HG02938 (cell line): ENCODE measurements around the gene CRISPLD2.
"Not testable (repeated sequence)": the region's sequence is repeated elsewhere in the genome, so short reads cannot be mapped to it uniquely, and the experiment has no call there.

Source experiments
- ATAC-seq: cut with Tn5 transposase; IDR thresholded peaks from one replicate; pipeline ENCODE4 v1.9.1; 2021; ENCODE audit warnings: mild to moderate bottlenecking, moderate library complexity; ENCODE audit not compliant: unreplicated experiment

CRISPLD2 gene

DNA sequence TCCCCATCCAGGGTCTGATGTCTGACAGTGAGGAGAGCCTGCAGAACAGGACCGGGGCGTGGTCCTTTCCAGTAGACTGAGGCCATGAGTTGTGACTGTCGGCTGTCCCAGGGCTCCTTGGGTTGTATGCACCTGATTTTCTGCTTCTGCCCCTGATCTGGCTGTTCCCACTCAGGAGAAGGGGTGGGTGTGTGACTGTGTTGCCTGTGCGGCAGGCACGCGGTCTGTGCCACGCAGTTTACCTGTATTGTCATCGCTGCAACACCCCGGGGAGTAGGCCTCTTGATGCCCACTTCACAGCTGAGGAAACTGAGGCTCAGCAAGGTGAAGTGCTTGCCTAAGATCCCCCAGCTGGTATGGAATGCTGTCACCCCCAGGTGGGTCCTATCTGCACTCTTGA, 1.4 kb downstream of the CRISPLD2 start:
- ATAC-seq = no peak

DNA sequence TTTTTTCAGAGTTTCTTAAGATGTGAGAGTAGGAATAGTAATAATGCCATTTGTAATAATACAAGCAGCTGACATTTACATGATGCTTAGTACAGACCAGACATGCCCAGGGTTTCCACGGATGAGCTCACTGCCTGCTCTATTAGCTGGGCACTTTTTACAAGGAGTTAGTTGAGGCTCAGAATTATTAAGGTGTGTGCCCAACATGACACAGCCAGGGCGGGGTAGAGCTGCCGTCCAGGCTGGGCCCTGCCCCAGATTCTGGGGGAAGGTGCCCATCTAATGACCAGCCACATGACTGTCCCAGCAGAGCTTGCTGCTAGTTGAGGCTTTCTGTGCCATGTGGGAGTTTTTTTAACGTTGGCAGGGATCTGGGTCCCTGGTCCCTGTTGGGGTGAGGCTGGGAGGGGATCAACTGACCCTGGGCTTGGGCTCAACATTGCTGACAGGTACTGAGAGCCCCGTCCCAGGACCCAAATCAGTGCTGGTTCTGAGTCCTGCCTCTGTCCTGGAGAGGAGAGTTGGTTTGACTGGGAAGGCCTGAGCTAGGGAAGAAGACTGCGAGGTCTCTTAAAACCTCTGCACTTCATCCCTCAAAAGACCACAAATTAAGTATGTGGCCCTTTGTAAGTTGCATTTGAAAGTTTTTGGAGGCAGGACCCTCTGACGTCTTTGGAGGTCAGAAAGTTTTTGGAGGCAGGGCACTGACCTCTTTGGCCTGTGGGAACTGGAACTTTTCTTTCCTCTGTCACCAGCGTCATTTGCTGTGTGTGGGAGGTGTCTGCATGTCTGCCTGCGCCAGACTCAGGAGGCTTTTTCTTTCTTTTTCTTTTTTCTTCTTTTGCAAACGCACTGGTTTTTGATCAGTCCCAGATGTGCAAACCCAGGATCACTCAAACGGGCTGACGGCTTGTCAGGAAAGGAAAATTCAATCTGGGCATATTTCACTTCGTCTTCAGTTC, 2.2 kb downstream of the CRISPLD2 start:
- ATAC-seq = no peak

DNA sequence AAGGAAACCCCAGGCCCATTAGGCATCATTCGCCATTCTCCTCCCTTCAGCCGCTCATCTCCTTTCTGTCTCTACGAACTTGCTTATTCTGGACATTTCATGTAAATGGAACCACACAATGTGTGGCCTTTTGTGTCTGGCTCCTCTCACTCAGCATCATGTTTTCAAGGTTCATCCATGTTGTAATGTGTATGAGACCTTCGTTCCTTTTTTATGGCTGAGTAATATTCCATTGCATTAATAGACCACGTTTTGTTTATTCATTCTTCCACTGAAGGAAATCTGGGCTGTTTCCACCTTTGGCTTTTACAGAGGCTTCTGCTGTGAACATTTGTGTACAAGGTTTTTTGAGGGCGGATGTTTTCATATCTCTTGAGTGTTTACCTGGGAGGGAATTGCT, 3.2 kb downstream of the CRISPLD2 start:
- no peak for ATAC-seq

DNA sequence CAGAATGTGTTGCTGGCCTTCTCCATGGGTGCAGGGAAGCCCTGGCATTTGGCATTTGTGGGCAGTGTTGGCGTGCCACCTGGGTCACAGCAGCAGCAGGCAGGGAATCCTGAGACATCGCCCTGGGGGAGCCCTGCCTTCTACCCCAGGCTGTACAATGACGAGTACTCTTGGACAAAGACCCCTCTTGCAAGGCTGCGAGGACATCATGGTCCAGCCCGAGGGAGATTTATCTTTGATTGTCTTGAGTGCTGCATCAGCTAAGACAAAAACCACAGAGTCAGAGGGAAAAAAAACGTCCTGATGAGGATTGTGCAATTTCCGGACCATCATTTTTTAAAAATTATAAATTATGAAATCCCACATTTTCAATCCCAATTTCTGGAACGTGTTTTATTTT, 3.7 kb downstream of the CRISPLD2 start:
- no peak for ATAC-seq

DNA sequence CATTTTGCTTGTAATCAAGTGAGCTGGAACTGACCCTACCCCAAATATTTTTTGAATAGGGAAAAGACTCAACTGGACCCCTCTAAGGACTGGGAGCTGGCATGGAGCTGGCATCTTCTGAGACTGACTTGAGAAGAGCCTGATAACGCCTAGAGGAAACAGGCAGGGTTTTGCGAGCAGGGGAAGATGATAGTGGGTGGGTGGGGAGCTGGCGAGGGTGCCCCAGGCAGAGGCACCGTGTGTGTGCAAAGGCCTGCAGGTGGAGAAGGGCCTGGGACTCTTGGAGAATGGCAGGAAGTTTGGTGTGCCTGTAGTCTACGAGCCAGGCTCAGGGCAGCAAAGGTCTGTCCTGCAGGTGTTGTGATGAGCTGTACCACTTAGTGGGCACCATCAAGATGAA, 4.1 kb downstream of the CRISPLD2 start:
- ATAC-seq = no peak

DNA sequence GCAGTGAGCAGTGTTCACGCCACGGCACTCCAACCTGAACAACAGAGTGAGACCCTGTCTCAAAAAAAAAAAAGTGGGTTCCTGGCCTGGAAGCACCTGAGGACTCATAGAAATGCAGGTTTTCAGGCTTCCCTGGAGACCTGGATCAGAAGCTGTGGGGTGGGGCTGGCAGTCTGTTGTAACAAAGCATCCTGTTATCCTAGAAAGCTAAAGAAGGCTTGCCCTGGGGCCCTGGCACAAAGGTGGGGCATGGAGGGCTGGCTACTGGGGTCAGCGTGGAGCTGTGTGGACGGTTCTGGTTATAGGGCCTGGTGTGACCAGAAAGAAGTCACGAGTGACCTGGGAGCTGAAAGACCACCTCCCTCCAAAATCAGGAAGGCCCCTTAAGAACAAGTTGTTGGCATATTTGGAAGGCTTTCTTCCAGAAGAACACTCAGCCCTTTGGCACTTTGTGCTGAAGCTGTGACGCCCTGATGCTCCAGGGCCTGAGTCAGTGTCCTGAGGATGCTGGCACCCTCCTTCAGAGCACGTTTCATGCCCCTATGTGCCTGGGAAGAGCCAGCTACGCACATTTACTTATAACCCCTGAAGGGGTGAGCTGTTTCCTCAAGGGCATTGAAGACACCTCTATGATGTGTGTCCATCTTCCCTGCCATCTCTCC, 6.2 kb downstream of the CRISPLD2 start:
- no peak for ATAC-seq

DNA sequence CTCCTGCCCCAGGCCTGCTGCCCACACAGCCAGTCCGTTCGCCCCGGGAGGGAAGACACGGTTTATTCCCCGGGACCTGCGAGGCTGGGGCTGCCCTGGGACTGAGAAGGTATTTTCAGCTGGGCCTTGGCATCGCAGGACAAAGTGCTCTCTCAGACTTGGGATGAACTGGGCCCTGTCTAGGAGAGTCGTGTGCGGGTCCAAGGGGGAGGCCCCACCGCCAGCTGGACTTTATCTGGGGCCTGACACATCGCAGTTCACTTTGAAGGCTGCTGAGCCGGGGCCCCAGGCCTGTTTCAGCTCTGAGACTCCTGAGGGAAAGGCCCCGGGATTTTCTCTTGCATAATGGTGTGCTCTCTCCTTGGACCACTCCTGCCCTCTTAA, 6.8 kb downstream of the CRISPLD2 start:
- ATAC-seq = no peak

DNA sequence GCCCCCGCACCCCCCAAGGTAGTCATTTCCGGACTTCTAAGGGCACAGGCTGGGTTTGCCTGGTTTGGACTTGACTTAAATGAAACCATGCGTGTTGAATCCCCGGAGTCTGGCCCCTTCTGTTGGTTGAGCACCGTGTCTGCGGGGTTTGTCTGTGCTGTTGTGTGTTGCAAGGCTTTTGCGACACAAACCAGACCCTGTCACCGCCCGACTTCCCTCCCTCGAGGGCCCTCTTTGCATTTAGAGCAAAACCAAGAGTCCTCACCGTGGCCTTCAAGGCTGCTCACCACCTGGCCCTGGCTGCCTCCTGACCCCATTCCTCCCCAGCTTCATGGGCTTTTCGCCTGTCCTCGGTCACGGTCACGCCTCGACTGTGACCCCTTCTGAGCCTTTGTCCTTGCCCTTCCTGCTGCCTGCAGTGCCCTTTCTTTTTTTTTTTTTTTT, 7.4 kb downstream of the CRISPLD2 start:
- no peak for ATAC-seq

DNA sequence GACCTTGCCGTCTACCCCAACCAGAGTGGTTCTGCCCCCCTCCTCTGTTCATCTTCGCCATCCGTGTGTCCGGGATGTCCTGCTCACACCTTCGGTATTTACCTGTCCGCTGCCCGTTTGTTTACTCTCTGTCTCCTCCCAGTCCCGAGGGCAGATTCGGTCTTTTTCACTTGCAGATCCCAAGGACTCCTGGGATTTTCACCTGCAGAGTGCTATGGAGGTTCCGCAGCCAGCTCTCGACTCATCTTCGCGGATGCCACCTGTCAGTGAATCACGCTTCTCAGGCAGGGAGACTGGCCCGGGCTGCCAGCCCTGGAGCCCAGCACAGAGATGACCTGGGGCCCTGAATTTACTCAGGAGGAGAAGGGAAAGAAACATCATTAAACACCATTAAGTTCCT, 8.1 kb downstream of the CRISPLD2 start:
- no peak for ATAC-seq

DNA sequence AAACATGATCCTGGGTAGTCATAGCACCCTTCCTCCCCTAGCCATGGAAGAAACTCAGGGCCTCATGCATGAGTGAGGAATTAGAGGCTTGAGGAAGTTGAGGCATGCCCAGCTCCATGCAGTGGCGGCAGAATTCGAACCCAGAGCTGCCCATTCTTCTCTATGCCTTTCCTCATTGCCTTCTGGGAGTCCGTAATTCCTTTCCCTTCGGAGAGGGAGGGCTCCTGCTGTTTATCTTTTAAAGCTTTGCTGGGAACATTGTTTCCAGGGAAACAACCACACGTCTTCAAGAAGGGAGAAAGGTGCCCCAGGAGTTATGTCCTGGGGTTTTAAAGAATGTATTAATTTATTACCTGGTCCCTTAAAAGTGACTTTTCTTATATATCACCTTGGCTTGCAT, 8.5 kb downstream of the CRISPLD2 start:
- no peak for ATAC-seq

DNA sequence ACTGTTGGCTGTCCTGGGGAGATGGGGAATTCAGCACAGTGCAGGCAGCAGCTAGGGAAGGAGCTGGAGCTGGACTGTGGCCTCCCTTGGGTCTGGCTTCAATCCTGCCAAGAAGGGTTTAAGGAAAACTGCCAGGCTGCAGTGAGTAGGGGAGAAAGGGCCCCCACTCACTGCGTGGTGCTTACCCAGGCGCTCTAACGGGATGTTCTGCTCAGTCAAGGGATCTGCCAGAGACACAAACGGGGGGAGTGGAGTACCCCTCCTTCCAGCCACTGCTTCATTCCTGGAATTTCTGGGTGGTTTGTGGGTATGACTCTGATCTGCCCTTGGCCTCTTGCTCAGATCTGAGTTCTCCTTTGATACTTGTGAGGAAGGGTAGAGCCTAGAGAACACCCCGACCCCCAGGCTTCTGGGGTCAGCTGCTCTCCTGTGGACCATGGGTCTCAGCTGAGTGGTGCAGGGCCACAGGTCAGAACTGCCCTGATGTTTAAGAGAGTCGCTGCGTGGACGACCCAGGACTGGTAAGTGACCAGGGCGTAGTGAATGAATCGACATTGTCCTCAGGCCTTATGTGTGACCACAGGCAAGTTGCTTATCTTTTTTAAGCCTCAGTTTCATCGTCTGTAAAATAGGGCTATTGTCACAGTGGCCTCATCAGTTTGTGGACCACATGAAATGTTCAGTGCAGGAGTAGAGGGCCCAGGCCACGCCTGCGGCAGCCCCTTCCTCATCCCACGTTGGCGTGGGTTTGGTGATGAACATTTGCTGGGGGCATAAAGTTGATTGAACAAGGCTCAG, 9.6 kb downstream of the CRISPLD2 start:
- ATAC-seq = no peak

DNA sequence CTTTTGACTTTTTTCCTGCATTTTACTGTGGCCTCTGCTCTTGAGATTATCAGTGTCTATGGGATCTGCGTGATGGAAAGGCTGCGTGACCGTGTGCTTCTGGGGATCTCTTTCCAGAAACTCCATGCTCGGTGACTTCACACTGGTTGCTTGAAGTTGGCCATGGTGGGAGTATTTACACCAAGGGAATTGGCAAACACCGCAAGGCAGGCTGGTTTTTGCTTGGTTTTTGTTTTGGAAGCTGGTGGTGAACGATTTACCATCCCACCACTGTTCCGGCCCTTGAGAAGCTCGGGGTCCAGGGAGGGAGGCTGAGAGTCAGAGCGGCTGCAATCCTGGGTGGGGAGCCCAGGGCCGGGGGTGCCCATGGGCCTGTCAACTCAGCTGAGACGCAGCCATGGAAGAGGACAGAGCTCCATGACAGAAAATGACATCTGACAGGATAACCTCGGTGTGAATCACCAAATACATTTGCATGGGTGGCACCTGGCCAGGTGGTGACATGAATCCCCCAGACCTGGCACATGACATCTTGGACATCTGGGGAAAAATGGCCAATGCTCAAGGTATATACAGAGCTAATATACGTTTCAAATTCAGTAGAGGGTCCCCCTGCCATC, 11.1 kb downstream of the CRISPLD2 start:
- no peak for ATAC-seq

DNA sequence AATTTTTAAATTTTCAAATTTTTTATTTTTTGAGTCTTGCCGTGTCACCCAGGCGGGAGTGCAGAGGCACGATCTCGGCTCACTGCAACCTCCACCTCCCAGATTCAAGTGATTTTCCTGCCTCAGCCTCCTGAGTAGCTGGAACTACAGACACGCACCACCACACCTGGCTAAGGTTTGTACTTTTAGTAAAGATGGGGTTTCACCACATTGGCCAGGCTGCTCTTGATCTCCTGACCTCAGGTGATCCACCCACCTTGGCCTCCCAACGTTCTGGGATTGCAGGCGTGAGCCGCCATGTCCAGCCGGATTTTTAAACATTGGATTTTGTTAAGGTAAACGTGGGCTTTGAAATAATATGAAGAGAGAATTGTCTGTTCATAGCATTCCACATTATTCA, 11.9 kb downstream of the CRISPLD2 start:
- not testable (repeated sequence) for ATAC-seq

DNA sequence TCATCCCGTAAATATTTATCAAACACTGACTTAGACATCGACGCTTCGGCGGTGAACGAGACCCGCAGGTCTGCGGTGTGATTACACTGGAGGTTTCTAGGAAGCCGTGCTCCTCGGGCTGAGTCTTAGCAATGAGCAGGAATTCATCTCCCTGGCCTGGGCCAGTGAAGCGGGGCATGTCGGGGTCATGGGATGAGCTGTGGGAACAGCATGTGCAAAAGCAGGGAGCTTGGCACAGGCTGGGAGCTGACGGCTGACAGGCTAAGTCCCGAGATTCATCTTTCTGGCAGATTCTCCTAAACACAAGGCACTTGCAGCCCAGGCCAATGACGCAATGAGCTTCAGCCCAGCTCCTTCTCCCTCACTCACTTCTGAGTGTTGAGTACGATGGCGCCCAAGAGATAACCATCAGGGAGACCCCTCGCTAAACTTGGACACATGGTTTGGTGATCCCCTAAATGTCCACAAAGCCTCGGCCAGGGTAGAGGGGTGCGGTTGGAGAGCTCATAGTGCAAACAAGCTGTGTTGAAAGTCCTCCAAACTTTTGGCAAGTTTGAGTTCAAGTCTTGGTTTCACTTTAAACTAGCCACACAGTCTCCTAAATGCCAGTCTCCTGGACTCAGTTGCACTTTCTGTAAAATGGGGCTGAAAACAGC, 12.8 kb downstream of the CRISPLD2 start:
- ATAC-seq = no peak

DNA sequence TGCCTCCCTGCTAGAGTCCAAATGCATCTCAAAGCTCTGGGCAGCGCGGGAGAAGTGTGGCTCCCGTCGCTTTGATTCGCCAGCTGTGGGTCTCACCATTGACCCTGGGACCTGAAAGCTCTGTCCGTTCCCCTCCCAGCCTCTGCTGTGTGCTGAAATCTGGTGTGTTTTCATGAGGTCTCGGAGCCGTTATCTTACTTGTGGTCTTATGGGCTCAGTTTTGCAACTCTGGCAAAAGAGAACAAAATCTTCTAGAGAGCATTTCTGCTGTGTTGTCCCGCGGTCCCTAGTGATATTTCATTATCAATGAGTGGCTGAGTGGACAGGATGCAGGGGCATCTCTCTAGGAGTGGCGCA, 13.3 kb downstream of the CRISPLD2 start:
- no peak for ATAC-seq

DNA sequence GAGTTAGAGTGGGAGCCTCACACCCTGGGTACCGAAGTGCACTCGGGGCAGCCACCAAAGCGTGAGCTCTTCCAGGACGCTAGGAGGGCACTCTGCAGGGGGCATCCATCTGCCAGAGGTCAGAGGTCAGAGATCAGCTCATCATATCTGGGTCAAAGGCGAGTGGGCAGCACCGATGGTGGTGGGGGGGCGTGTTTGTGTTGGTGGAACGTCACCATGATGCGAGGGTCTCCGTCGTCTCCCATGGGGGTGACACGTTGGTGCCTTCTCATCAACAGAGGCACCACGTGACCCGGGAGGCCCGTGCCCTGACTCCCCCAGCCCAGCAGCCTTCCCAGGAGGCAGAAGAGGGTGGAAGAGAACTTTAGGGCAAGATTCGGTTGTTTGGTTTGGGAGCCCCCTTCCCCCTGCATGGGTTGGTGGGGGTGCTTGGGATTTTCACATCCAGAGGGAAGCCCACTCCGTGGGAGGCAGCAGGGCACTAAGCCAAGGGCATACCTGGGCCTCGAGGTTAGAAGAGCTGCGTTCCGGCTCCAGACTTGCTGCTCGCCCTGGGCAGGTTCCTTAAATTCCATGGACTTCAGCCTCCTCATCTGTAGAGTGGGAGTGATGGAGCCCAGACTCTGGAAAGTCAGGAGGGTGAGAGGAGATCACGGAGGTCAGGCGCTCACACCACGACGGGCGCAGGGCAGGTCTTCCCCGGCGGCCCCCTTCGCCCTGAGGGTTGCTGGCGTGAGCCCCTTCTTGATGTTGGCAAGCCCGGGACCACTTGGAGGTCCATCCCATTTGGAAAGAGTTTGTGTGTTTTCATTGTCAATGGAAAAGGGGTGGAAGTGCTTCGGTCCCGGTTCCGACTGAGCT, 14.0 kb downstream of the CRISPLD2 start:
- no peak for ATAC-seq

DNA sequence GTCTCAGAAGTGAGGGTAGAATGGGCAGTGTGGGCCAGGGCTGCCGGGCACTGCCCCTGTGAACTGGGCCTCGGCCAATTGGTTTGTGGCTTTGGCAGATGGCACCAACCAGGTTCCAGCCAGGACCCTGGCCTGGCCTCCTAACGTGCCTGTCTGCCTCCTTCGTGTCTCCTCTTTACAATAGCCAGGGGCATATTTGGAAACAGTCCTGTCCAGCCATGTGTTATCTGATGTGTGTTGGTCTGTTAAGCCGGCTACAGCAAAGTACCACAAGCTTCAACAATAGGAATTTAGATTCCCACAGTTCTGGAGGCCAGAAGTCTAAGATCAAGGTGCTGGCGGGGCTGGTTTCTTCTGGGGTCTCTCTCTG, 14.6 kb downstream of the CRISPLD2 start:
- ATAC-seq = no peak

DNA sequence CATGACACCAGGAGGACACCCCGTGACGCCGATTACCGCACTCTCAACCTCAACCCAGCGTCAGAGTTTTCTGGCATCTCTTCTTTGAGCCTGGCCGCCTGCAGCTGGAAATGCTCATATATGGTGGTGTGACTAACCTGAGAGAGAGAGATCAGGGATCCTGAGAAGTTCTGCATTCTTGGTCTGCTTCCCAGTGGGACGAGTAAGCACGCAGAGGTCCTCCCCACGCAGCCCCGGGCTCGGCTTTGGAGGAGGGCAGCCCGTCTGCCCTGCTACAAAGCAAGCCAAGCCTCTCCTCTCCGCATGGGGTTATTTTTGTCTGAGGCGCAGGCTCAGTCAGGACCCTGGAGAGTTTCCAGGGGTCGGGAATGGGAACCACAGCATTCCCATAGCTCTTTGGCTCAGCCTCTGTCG, 16.5 kb downstream of the CRISPLD2 start:
- ATAC-seq = no peak

DNA sequence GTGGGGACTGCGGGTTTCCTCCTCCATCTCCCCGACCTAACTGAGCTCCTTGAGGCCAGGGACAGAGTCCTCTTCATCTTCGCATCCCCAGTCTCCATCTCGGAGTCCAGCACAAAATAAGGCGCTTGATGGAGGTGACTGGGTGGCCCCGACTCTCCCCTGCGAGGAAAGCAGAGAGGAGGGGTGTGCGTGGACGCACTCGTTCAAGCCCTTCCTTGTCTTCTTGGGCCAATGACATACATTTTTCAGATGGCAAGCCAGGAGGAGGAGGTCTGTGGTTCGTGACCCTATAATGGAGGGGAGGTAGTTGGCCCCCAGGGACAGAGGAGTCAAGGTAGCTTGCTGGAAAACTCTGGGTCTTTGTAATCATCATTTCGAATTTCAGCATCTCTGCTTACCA, 17.2 kb downstream of the CRISPLD2 start:
- no peak for ATAC-seq
